Spinal cord (tissue), 10 donors: ENCODE measurements around the gene RBBP4. TPM values are rescaled to one million over a fixed set of nuclear protein-coding genes. Genes with fewer than 3 reads are reported as not detected.
"Not testable (repeated sequence)": the region's sequence is repeated elsewhere in the genome, so short reads cannot be mapped to it uniquely, and the experiment has no call there.

Experiments used
- DNase-seq, 6 donors: peaks; one replicate each; pipeline versions ENCODE4 v3.0.0 to v3.0.0-alpha.2; 2013 to 2015; ENCODE audit warnings: low spot score in 6 of 6, low read depth in 4 of 6
- H3K27ac ChIP-seq: one replicate; pipeline ENCODE4 v1.5.1; 2013; ENCODE audit warnings: low read depth, low read length, control low read depth
- H3K27me3 ChIP-seq: one replicate; pipeline ENCODE4 v1.6.1; 2013; ENCODE audit warnings: low read length; ENCODE audit not compliant: control insufficient read depth, insufficient read depth
- H3K36me3 ChIP-seq: one replicate; pipeline ENCODE4 v1.6.1; 2013; ENCODE audit warnings: low read length; ENCODE audit not compliant: control insufficient read depth, insufficient read depth
- H3K4me1 ChIP-seq: one replicate; pipeline ENCODE4 v1.6.1; 2013; ENCODE audit warnings: low read length; ENCODE audit not compliant: control insufficient read depth, insufficient read depth
- H3K4me3 ChIP-seq: one replicate; pipeline ENCODE4 v1.5.1; 2013; ENCODE audit warnings: low read depth, low read length, control low read depth
- H3K9me3 ChIP-seq: one replicate; pipeline ENCODE4 v1.6.1; 2013; ENCODE audit warnings: low read length; ENCODE audit not compliant: control insufficient read depth, insufficient read depth
- WGBS: methylation state at CpG from one replicate; pipeline ENCODE4 v1.1.5; 2013; ENCODE audit warnings: missing lambda C conversion rate; ENCODE audit not compliant: insufficient coverage; 5-methylcytosine and 5-hydroxymethylcytosine counted together
- polyA plus RNA-seq, 2 donors: library from polyadenylated mRNA; unstranded; fragments of 120-200 nt; gene quantifications; one replicate each; pipeline ENCODE4 v1.2.1, GENCODE V29; 2013; ENCODE audit not compliant: insufficient read length in 2 of 2
- total RNA-seq, 2 donors: library from RNA; depleted of rRNA in 1 of 2; stranded (reverse); fragments of 120-200 nt in 1 of 2; fragments of >200 nt in 1 of 2; gene quantifications; one replicate each; pipeline versions ENCODE4 v1.2.3 to v1.2.4, GENCODE V29; 2013 to 2014
- donor health status: healthy.

RBBP4 gene
- total and polyA plus RNA-seq, 4 donors, result 164 to 217 (median 190) TPM

DNA sequence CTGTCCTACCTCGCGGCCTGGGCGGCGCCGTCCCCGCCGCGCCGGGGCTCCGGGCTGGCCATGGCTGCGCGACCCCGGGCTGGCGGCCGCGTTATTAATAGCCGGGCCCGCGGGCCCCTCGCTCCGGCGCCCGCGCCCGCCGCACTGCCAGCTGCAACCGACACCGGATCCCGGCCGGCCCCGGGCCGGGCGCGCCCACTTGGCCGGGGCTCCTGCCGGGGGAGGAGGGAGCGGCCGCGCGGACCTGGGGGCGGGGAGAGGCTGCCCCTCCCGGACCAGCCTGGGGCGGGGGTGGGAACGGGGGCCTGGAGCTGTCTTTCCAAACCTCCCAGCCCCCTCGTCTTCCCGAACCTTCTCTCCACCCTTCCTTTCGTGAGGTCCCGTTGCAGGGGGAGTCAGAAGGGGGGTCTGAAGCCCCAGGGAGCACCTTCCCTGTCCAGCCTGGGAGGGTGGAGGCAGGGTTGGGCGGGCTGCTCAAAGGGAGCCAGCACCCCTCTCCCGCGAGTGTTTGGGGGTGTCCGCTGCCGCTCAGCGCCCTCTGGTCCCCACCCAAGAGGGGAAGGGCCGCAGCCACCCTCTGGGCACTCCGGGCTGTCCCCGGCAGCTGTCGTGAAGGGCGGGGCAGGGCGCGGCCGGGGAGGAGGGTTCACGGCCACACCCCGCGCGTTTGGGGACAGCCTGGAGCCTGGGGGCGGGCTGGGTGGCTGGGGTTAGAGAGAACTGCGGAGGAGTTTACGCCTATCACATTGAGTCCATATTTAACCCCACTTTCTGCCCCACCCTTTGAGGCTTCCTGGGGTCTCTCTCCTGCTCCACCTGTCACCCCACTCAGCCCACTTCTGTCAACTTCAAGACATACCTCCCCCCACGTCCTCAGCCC, 51.8 kb downstream of the RBBP4 start, which contains the start of gene SYNC:
Gene SYNC (minus strand): TSS at position 172 of the 880 bp plus-strand sequence. CDS start 110 bp downstream, at position 62.
- Histone ChIP-seq H3K36me3 (no peaks in the 10 kb centered on the region), H3K4me3 (peak within 1 kb of the TSS; percentile 60), H3K9me3 (no peaks in the 10 kb centered on the region), H3K4me1 (peaks cover 31% of the 10 kb centered on the region), H3K27ac (peak within 1 kb of the TSS; percentile 58), H3K27me3 (no peaks in the 10 kb centered on the region)
- peak in 2 of 6 donors; percentile 41 to 63 for DNase-seq
- 1% methylated on average over 56 of the region's 70 CpGs for WGBS

- 43% methylated on average over 10 of the region's 18 CpGs for whole genome bisulfite sequencing
- Histone ChIP-seq H3K36me3 (no peaks in the 10 kb centered on the region), H3K4me1 (peaks cover 31% of the 10 kb centered on the region), H3K4me3 (peak overlapping the region; percentile 60), H3K27ac (peak overlapping the region; percentile 58), H3K27me3 (no peaks in the 10 kb centered on the region), H3K9me3 (no peaks in the 10 kb centered on the region)
- DNase-seq, result peak in 3 of 6 donors; percentile 17 to 62 (median 28)
These were observed 52.7 kb downstream of the RBBP4 start for GRCh38 chr1:32703479-32704291.

- H3K27ac ChIP-seq, result no peak overlapping the region
- H3K27me3 ChIP-seq, result no peaks in the 10 kb centered on the region
- no peak for DNase-seq
- peaks cover 31% of the 10 kb centered on the region for H3K4me1 ChIP-seq
- 82% methylated on average over 7 of the region's 7 CpGs for WGBS
- no peaks in the 10 kb centered on the region for H3K36me3 ChIP-seq
- no peaks in the 10 kb centered on the region for H3K9me3 ChIP-seq
- H3K4me3 ChIP-seq, result no peak overlapping the region
These were observed 54.5 kb downstream of the RBBP4 start for GRCh38 chr1:32705516-32705915.

DNA sequence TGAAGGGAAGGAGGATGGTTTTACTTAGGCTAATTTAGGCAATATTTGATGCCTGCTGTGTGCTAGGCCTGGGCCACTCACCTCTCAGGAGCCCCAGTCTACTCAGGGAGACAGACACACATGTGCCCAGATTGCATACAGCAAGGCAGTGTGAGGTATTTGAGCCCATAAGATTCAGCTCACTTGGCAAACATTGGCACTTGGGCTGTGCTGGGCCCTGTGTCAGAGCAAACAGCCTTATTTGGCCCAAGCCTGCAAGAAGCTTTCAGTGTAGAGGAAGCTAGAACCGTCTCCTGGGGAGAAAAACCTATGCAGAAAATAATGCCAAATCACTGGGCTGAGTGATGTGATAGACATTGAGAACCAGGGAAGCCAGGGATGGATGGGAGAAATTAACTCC, 55.5 kb downstream of the RBBP4 start:
- DNase-seq, result peak in 1 of 6 donors; percentile 28
- H3K27ac ChIP-seq, result peak overlapping the region; percentile 25

GRCh38 chr1:32709075-32709474, 58.1 kb downstream of the RBBP4 start:
- no peak for DNase-seq
- no peak overlapping the region for H3K27ac ChIP-seq
- no peak overlapping the region for H3K4me3 ChIP-seq
- no peaks in the 10 kb centered on the region for H3K36me3 ChIP-seq
- peaks cover 7% of the 10 kb centered on the region for H3K4me1 ChIP-seq
- H3K27me3 ChIP-seq, result no peaks in the 10 kb centered on the region
- no CpG with 5 or more reads among the region's 2 CpGs for WGBS
- H3K9me3 ChIP-seq, result no peaks in the 10 kb centered on the region

More for the DNA sequence above, 55.5 kb downstream of the RBBP4 start:
- Histone ChIP-seq H3K27me3 (no peaks in the 10 kb centered on the region), H3K4me1 (peaks cover 30% of the 10 kb centered on the region), H3K9me3 (no peaks in the 10 kb centered on the region), H3K36me3 (no peaks in the 10 kb centered on the region), H3K4me3 (no peak overlapping the region)
- 67% methylated on average over 1 of the region's 1 CpG for WGBS

- no peak overlapping the region for H3K27ac ChIP-seq
- 75% methylated on average over 5 of the region's 5 CpGs for WGBS
These were observed 58.5 kb downstream of the RBBP4 start for GRCh38 chr1:32709476-32709875.

GRCh38 chr1:32711221-32711620, 60.2 kb downstream of the RBBP4 start:
- H3K27me3 ChIP-seq, DNase-seq, H3K9me3 ChIP-seq, H3K4me1 ChIP-seq, H3K27ac ChIP-seq, H3K36me3 ChIP-seq, H3K4me3 ChIP-seq: not testable (repeated sequence)
- WGBS, result 94% methylated on average over 2 of the region's 4 CpGs

More at GRCh38 chr1:32709476-32709875, 58.5 kb downstream of the RBBP4 start:
- no peak for DNase-seq
- Histone ChIP-seq H3K4me1 (peaks cover 3% of the 10 kb centered on the region), H3K4me3 (no peak overlapping the region), H3K27me3 (no peaks in the 10 kb centered on the region), H3K36me3 (no peaks in the 10 kb centered on the region), H3K9me3 (no peaks in the 10 kb centered on the region)

DNA sequence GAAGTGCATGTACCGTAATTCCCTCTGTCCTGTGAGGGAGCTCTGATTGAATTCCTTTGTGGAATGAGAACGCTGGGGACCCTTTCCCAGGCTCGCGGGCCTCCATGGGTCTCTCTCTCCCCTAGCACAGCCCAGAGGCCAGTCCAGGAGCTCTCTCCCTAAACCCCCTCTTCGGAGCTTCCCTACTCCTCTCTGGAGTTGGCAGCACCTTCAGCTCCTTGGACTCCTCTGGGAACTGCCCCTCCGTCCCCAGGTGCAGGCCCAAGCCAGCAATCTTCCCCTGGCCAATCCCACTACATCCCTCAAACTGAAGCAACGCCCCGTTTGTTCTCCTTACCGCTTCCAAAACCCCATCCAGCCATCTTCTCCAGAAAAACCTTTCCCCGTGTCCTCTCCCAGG, 62.1 kb downstream of the RBBP4 start:
- DNase-seq, result no peak
- no peaks in the 10 kb centered on the region for H3K27me3 ChIP-seq
- H3K4me3 ChIP-seq, result no peak overlapping the region
- no peaks in the 10 kb centered on the region for H3K9me3 ChIP-seq
- 85% methylated on average over 7 of the region's 10 CpGs for WGBS
- peaks cover 4% of the 10 kb centered on the region for H3K4me1 ChIP-seq
- H3K27ac ChIP-seq, result no peak overlapping the region
- no peaks in the 10 kb centered on the region for H3K36me3 ChIP-seq

GRCh38 chr1:32714277-32714676, 63.3 kb downstream of the RBBP4 start:
- Histone ChIP-seq H3K27ac (no peak overlapping the region), H3K9me3 (no peaks in the 10 kb centered on the region), H3K27me3 (no peaks in the 10 kb centered on the region), H3K4me1 (peaks cover 4% of the 10 kb centered on the region), H3K4me3 (no peak overlapping the region), H3K36me3 (no peaks in the 10 kb centered on the region)
- no peak for DNase-seq
- no CpG with 5 or more reads among the region's 4 CpGs for WGBS
